HCT116 (cell line): Measurements from ENCODE around the gene SH3TC2.

Experiments
- EZH2 ChIP-seq: fragments of 200-600 bp; sonication (generic); IDR thresholded peaks from 2 replicates; pipeline ENCODE4 v1.6.1; 2017; ENCODE audit warnings: antibody characterized with exemption, mixed run types
- MAX ChIP-seq: IDR thresholded peaks from 2 replicates; pipeline ENCODE4 v1.6.1; 2012
- POLR2A ChIP-seq: IDR thresholded peaks from 2 replicates; pipeline ENCODE4 v1.7.0; 2011; ENCODE audit warnings: borderline replicate concordance; ENCODE audit not compliant: insufficient read depth, insufficient read length; ENCODE audit errors: extremely low read depth
- YY1 ChIP-seq: IDR thresholded peaks from 2 replicates; pipeline ENCODE4 v1.6.1; 2011; ENCODE audit warnings: low read length, low read depth, moderate library complexity, mild to moderate bottlenecking; ENCODE audit not compliant: insufficient replicate concordance; ENCODE audit errors: extremely low read depth
- TF ChIP-seq, protein P1 (sequence below), 3 experiments: fragments of 200-600 bp in 1 of 3; sonication (generic) in 1 of 3; IDR thresholded peaks in 2 of 3; conservative IDR thresholded peaks in 1 of 3; 2 replicates each; pipeline ENCODE4 v1.5.1; 2012 to 2017; ENCODE audit warnings: low read depth in 2 of 3, low read length in 2 of 3, antibody characterized with exemption in 1 of 3, borderline replicate concordance in 1 of 3, control low read depth in 1 of 3, mild to moderate bottlenecking in 1 of 3, mixed read lengths in 1 of 3, mixed run types in 1 of 3, moderate library complexity in 1 of 3; ENCODE audit not compliant: insufficient read depth in 1 of 3

GRCh38 chr5:149044453-149045088, 18.3 kb downstream of the SH3TC2 start:
- TF ChIP-seq POLR2A = no peak
- TF ChIP-seq, protein P1, sequence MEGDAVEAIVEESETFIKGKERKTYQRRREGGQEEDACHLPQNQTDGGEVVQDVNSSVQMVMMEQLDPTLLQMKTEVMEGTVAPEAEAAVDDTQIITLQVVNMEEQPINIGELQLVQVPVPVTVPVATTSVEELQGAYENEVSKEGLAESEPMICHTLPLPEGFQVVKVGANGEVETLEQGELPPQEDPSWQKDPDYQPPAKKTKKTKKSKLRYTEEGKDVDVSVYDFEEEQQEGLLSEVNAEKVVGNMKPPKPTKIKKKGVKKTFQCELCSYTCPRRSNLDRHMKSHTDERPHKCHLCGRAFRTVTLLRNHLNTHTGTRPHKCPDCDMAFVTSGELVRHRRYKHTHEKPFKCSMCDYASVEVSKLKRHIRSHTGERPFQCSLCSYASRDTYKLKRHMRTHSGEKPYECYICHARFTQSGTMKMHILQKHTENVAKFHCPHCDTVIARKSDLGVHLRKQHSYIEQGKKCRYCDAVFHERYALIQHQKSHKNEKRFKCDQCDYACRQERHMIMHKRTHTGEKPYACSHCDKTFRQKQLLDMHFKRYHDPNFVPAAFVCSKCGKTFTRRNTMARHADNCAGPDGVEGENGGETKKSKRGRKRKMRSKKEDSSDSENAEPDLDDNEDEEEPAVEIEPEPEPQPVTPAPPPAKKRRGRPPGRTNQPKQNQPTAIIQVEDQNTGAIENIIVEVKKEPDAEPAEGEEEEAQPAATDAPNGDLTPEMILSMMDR (IDR thresholded peaks at IDR 0.05 in 2 of 3, conservative IDR thresholded peaks at IDR 0.05 in 1 of 3; ENCODE audit: borderline replicate concordance in 1 of 3, insufficient read depth in 1 of 3, low read depth in 2 of 3, low read length in 2 of 3) = no peak
- TF ChIP-seq YY1 = no peak
- no peak for TF ChIP-seq EZH2
- no peak for TF ChIP-seq MAX
